Smooth muscle cell (in vitro differentiated cells): ENCODE results near the gene CAP2. TPM values are rescaled to one million over a fixed set of nuclear protein-coding genes. Genes with fewer than 3 reads are reported as not detected.

ENCODE experiments used
- DNase-seq: peaks from one replicate; lab custom pipeline; 2025; ENCODE audit not compliant: unreplicated experiment; lab: John Stamatoyannopoulos, UW
- H2AFZ ChIP-seq: fragments of 200-600 bp; sonication (generic); 2 replicates; pipeline ENCODE4 v1.6.0; 2016; ENCODE audit warnings: antibody characterized with exemption, low read depth, mild to moderate bottlenecking
- H3F3A ChIP-seq: fragments of 200-600 bp; sonication (generic); 2 replicates; pipeline ENCODE4 v1.6.0; 2017; ENCODE audit warnings: antibody characterized with exemption, low read depth
- H3K27ac ChIP-seq: fragments of 200-600 bp; sonication (generic); 2 replicates; pipeline ENCODE4 v1.5.1; 2016; ENCODE audit warnings: low read depth, mild to moderate bottlenecking
- H3K27me3 ChIP-seq: fragments of 200-600 bp; sonication (generic); 2 replicates; pipeline ENCODE4 v1.6.1; 2016; ENCODE audit warnings: low read depth, mild to moderate bottlenecking
- H3K36me3 ChIP-seq: fragments of 200-600 bp; sonication (generic); 2 replicates; pipeline ENCODE4 v1.5.1; 2016; ENCODE audit warnings: low read depth
- H3K4me1 ChIP-seq: fragments of 200-600 bp; sonication (generic); 2 replicates; pipeline ENCODE4 v1.5.1; 2016; ENCODE audit warnings: low read depth
- H3K4me2 ChIP-seq: fragments of 200-600 bp; sonication (generic); 2 replicates; pipeline ENCODE4 v1.6.0; 2016; ENCODE audit warnings: mild to moderate bottlenecking
- H3K4me3 ChIP-seq: fragments of 200-600 bp; sonication (generic); 2 replicates; pipeline ENCODE4 v1.5.1; 2016; ENCODE audit warnings: mild to moderate bottlenecking
- H3K79me2 ChIP-seq: fragments of 200-600 bp; sonication (generic); 2 replicates; pipeline ENCODE4 v1.6.0; 2016; ENCODE audit warnings: low read depth, mild to moderate bottlenecking
- H3K9ac ChIP-seq: fragments of 200-600 bp; sonication (generic); 2 replicates; pipeline ENCODE4 v1.6.0; 2016; ENCODE audit warnings: low read depth
- H3K9me3 ChIP-seq: fragments of 200-600 bp; sonication (generic); replicated peaks from 2 replicates; pipeline ENCODE4 v1.5.1; 2016; ENCODE audit warnings: low read depth
- H4K20me1 ChIP-seq: fragments of 200-600 bp; sonication (generic); 2 replicates; pipeline ENCODE4 v1.6.0; 2016; ENCODE audit warnings: low read depth
- WGBS: methylation state at CpG from one replicate; pipeline ENCODE4 v1.1.7; 2016; ENCODE audit warnings: low lambda C conversion rate; 5-methylcytosine and 5-hydroxymethylcytosine counted together
- polyA plus RNA-seq: library from polyadenylated mRNA; unstranded; fragments of >200 nt; fragmentation: Nextera tagmentation; extraction: Ambion mirVana; gene quantifications from 2 replicates; pipeline ENCODE4 v1.2.1, GENCODE V29; 2016
- total RNA-seq: library from RNA; depleted of rRNA; stranded (reverse); fragments of >200 nt; gene quantifications from 2 replicates; pipeline ENCODE4 v1.2.3, GENCODE V29; 2014
- TF ChIP-seq, protein P1 (sequence below): fragments of 200-600 bp; sonication (generic); IDR thresholded peaks from 2 replicates; pipeline ENCODE4 v1.5.1; 2017; ENCODE audit warnings: borderline replicate concordance, mild to moderate bottlenecking, antibody characterized with exemption; ENCODE audit not compliant: insufficient read depth, poor library complexity, severe bottlenecking

CAP2 gene
- total and polyA plus RNA-seq, 2 experiments from 2014 or later, result 19.0 to 27.7 TPM

- Histone ChIP-seq H3K4me3 (no peak overlapping the region), H3K27me3 (no peaks in the 10 kb centered on the region), H3K27ac (no peak overlapping the region), H3K9me3 (no peaks in the 10 kb centered on the region), H3K4me1 (peaks cover 8% of the 10 kb centered on the region), H3K4me2 (no peak overlapping the region), H3K79me2 (no peaks in the 10 kb centered on the region), H2AFZ (no peak overlapping the region), H3K36me3 (no peaks in the 10 kb centered on the region), H3K9ac (no peak overlapping the region), H3F3A (peaks cover 13% of the 10 kb centered on the region), H4K20me1 (no peaks in the 10 kb centered on the region)
- 93% methylated on average over 3 of the region's 3 CpGs for WGBS
- no peak for DNase-seq
- TF ChIP-seq, protein P1, sequence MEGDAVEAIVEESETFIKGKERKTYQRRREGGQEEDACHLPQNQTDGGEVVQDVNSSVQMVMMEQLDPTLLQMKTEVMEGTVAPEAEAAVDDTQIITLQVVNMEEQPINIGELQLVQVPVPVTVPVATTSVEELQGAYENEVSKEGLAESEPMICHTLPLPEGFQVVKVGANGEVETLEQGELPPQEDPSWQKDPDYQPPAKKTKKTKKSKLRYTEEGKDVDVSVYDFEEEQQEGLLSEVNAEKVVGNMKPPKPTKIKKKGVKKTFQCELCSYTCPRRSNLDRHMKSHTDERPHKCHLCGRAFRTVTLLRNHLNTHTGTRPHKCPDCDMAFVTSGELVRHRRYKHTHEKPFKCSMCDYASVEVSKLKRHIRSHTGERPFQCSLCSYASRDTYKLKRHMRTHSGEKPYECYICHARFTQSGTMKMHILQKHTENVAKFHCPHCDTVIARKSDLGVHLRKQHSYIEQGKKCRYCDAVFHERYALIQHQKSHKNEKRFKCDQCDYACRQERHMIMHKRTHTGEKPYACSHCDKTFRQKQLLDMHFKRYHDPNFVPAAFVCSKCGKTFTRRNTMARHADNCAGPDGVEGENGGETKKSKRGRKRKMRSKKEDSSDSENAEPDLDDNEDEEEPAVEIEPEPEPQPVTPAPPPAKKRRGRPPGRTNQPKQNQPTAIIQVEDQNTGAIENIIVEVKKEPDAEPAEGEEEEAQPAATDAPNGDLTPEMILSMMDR, result no peak
Measured at GRCh38 chr6:17466707-17467106, 73.3 kb downstream of the CAP2 start.

GRCh38 chr6:17469006-17469832, 75.8 kb downstream of the CAP2 start:
- Histone ChIP-seq H3K4me2 (peak overlapping the region; percentile 41), H3K9me3 (no peaks in the 10 kb centered on the region), H3F3A (peaks cover 13% of the 10 kb centered on the region), H3K4me3 (no peak overlapping the region), H3K79me2 (no peaks in the 10 kb centered on the region), H3K4me1 (peaks cover 20% of the 10 kb centered on the region), H3K27me3 (no peaks in the 10 kb centered on the region), H3K36me3 (no peaks in the 10 kb centered on the region), H3K9ac (no peak overlapping the region), H4K20me1 (no peaks in the 10 kb centered on the region), H3K27ac (peak overlapping the region; percentile 69), H2AFZ (no peak overlapping the region)
- TF ChIP-seq, protein P1, result peak; percentile 16
- WGBS, result 84% methylated on average over 10 of the region's 10 CpGs
- DNase-seq, result no peak

DNA sequence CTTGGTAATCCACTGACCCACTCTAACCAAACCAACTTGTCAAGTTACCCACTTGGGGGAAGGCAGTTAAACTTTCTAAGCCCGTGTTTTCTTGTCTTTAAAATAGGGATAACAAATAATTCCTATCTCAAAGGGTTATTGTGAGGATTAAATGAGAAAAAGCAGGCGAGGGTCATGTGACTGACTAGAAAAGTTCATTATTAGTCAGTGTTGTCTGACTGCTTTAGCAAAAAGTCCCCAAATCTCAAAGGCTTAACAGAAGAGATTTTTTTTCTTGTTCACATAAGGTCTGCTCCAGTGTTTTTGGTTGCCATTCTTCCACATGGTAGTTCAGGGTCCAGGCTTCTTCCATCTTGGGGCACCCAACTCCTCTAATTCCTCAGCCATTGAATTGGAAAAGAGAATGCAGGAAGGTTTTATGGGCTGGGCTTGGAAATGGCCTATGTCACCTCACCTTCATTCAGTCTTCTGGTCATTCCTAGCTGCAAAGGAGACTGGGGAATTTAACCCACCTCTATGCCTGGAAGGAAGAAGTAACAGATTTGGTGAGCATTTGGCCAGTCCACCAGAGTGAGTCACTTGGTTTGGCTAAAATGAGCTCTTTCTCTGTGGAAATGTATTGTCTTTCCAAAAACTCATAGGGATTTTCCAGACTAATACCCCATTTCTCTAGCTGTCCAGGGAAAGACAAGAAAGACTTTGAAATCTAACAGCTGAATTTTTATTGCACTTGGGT, 77.0 kb downstream of the CAP2 start:
- no peaks in the 10 kb centered on the region for H3K27me3 ChIP-seq
- no peaks in the 10 kb centered on the region for H3K79me2 ChIP-seq
- H3K36me3 ChIP-seq, result no peaks in the 10 kb centered on the region
- H3K4me2 ChIP-seq, result peak overlapping the region; percentile 41
- H4K20me1 ChIP-seq, result no peaks in the 10 kb centered on the region
- H3F3A ChIP-seq, result peaks cover 13% of the 10 kb centered on the region
- no peak overlapping the region for H2AFZ ChIP-seq
- H3K4me1 ChIP-seq, result peaks cover 20% of the 10 kb centered on the region
- H3K4me3 ChIP-seq, result no peak overlapping the region
- TF ChIP-seq, protein P1, result no peak
- peak overlapping the region; percentile 69 for H3K27ac ChIP-seq
- H3K9ac ChIP-seq, result peak overlapping the region; percentile 21
- DNase-seq, result no peak
- no peaks in the 10 kb centered on the region for H3K9me3 ChIP-seq
- 18% methylated on average over 2 of the region's 2 CpGs for WGBS
